Occipital lobe (tissue), 1 donor: ENCODE data around the gene RPS24. TPM values are rescaled to one million over a fixed set of nuclear protein-coding genes. Genes with fewer than 3 reads are reported as not detected.

Experiments
- total RNA-seq: library from RNA; depleted of rRNA; stranded (reverse); fragments of >200 nt; gene quantifications from one replicate; pipeline ENCODE4 v1.2.3, GENCODE V29; 2014

RPS24 gene
- total RNA-seq, 1 donor from 2014 or later, result 2,905 TPM

Other genes with a start within 250 kb of the RPS24 start
- gene DLG5, start 107.1 kb upstream of the RPS24 start, total RNA-seq, result 34.0 TPM
- 39.5 TPM for gene POLR3A, start 4.3 kb upstream of the RPS24 start, total RNA-seq